ENCODE measurements around the gene NKG7. TPM values are rescaled to one million over a fixed set of nuclear protein-coding genes. Genes with fewer than 3 reads are reported as not detected.
"Not testable (repeated sequence)": the region's sequence is repeated elsewhere in the genome, so short reads cannot be mapped to it uniquely, and the experiment has no call there.

The NKG7 gene
- total RNA-seq, 1 experiment from 2014 or later: not detected

DNA sequence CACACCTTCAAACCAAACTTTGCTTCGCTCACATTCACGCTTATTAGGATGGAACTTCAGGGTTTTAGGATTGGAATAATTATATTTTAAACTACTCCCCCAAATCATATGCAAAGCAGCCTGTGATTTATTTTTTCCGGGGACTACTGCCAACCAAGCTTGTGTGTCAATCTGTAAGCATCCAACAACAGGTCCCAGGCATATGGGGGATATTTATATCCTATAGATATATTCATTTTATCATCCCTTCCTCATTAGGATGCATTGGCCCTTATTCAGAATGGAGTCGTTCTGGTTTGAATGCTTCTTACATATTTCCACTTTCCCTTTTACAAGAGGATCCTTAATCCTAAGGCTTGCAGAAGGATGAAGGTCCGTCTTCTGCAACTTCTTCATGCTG lies 26.8 kb upstream of the NKG7 start:
- no peak overlapping the region for H3K27ac ChIP-seq (ENCODE audit: low read length)
- H4K20me1 ChIP-seq (ENCODE audit: low read length): no peaks in the 10 kb centered on the region
- no TSS peak for BruUV-seq (replicated peaks)
- no peak overlapping the region for H3K4me3 ChIP-seq (ENCODE audit: low read length)
- no peak overlapping the region for H2AFZ ChIP-seq (ENCODE audit: low read length)
- H3K4me1 ChIP-seq (ENCODE audit: insufficient read depth, low read length): peaks cover 13% of the 10 kb centered on the region
- H3K27me3 ChIP-seq (ENCODE audit: low read length): no peaks in the 10 kb centered on the region
- intact Hi-C loops (cut with micrococcal nuclease): loop anchor here (2.0 kb wide), 1 partner anchor 40 kb away; no protein-coding TSS in a partner anchor
- CTCF ChIA-PET: no interaction called here
- no peaks in the 10 kb centered on the region for H3K9me2 ChIP-seq (replicated peaks; ENCODE audit: low read length)
- no peak overlapping the region for H3K9ac ChIP-seq (ENCODE audit: low read length)
- H3K79me2 ChIP-seq (ENCODE audit: low read length): no peaks in the 10 kb centered on the region
- 0 out of 2 replicates have a peak, but pooled peaks cover 4% of the 10 kb centered on the region for H3K36me3 ChIP-seq (ENCODE audit: low read depth, low read length)
- no peaks in the 10 kb centered on the region for H3F3A ChIP-seq (ENCODE audit: low read length, unreplicated experiment)
- DNase-seq: no peak
- POLR2A ChIA-PET (ENCODE audit: unreplicated experiment): interaction anchor here (0.6 kb wide), 1 partner anchor 32 kb away, joined by 4 read pairs; no protein-coding TSS in a partner anchor
- no peak for ATAC-seq
- TF ChIP-seq EZH2 (IDR thresholded peaks at IDR 0.05; ENCODE audit: low read length, unreplicated experiment): no peak
- TF ChIP-seq, protein P1, sequence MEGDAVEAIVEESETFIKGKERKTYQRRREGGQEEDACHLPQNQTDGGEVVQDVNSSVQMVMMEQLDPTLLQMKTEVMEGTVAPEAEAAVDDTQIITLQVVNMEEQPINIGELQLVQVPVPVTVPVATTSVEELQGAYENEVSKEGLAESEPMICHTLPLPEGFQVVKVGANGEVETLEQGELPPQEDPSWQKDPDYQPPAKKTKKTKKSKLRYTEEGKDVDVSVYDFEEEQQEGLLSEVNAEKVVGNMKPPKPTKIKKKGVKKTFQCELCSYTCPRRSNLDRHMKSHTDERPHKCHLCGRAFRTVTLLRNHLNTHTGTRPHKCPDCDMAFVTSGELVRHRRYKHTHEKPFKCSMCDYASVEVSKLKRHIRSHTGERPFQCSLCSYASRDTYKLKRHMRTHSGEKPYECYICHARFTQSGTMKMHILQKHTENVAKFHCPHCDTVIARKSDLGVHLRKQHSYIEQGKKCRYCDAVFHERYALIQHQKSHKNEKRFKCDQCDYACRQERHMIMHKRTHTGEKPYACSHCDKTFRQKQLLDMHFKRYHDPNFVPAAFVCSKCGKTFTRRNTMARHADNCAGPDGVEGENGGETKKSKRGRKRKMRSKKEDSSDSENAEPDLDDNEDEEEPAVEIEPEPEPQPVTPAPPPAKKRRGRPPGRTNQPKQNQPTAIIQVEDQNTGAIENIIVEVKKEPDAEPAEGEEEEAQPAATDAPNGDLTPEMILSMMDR (conservative IDR thresholded peaks at IDR 0.05; ENCODE audit: low read depth, low read length): no peak
- no peak for TF ChIP-seq EZH2phosphoT487 (IDR thresholded peaks at IDR 0.05; ENCODE audit: borderline replicate concordance, low read length)
- no peak overlapping the region for H3K4me2 ChIP-seq (ENCODE audit: low read length)
- peaks cover 6% of the 10 kb centered on the region; the same call in 1 of the 2 replicates for H3K9me3 ChIP-seq (ENCODE audit: low read length)

DNA sequence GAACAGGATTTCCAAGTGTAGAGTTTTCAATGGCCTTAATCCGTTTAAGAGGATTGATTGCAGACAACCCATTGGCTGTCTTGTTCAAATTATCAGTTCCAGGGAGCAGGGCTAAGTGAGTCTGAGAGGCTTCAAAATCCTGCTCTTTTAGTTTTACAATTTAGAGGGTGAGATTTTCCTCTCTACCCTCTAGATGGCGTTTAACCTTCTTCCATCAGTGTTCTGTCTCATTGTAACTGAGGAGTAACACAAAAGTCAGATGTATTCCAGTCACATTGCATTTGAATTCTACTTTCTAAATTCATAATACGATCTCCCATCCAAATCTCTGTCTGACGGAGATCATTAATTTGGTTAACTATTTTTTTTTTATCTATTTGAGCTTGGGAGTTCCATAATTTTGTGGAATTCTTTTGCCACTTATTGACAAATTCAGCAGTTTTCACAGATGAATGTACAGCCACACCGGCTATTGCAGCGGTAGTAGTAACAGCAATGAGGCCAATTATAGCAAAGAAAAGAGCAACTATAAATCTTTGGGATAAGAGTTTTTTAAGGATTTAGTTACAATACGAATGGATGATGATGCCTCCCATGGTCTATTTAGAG lies 25.7 kb upstream of the NKG7 start:
- Histone ChIP-seq H3K9me2 (replicated peaks; ENCODE audit: low read length) (no peaks in the 10 kb centered on the region), H3K9me3 (ENCODE audit: low read length) (peaks cover 6% of the 10 kb centered on the region; the same call in 1 of the 2 replicates), H3K9ac (ENCODE audit: low read length) (no peak overlapping the region), H3K4me1 (ENCODE audit: insufficient read depth, low read length) (peaks cover 18% of the 10 kb centered on the region), H3F3A (ENCODE audit: low read length, unreplicated experiment) (no peaks in the 10 kb centered on the region), H3K4me2 (ENCODE audit: low read length) (no peak overlapping the region), H4K20me1 (ENCODE audit: low read length) (no peaks in the 10 kb centered on the region), H3K36me3 (ENCODE audit: low read depth, low read length) (0 out of 2 replicates have a peak, but pooled peaks cover 4% of the 10 kb centered on the region), H3K27me3 (ENCODE audit: low read length) (no peaks in the 10 kb centered on the region), H2AFZ (ENCODE audit: low read length) (no peak overlapping the region), H3K4me3 (ENCODE audit: low read length) (no peak overlapping the region), H3K27ac (ENCODE audit: low read length) (no peak overlapping the region), H3K79me2 (ENCODE audit: low read length) (no peaks in the 10 kb centered on the region)
- DNase-seq (peak; percentile 59), ATAC-seq (no peak)
- TF ChIP-seq EZH2 (IDR thresholded peaks at IDR 0.05; ENCODE audit: low read length, unreplicated experiment): no peak
- TF ChIP-seq, protein P1 (conservative IDR thresholded peaks at IDR 0.05; ENCODE audit: low read depth, low read length): peak; percentile 81
- TF ChIP-seq EZH2phosphoT487 (IDR thresholded peaks at IDR 0.05; ENCODE audit: borderline replicate concordance, low read length): no peak
- CTCF ChIA-PET: interaction anchor here (0.6 kb wide), 1 partner anchor 25 kb away, joined by 3 read pairs; no protein-coding TSS in a partner anchor
- BruUV-seq (replicated peaks): no TSS peak
- POLR2A ChIA-PET (ENCODE audit: unreplicated experiment): no interaction called here
- intact Hi-C loops (cut with micrococcal nuclease): loop anchor here (2.0 kb wide), 1 partner anchor 41 kb away; no protein-coding TSS in a partner anchor

DNA sequence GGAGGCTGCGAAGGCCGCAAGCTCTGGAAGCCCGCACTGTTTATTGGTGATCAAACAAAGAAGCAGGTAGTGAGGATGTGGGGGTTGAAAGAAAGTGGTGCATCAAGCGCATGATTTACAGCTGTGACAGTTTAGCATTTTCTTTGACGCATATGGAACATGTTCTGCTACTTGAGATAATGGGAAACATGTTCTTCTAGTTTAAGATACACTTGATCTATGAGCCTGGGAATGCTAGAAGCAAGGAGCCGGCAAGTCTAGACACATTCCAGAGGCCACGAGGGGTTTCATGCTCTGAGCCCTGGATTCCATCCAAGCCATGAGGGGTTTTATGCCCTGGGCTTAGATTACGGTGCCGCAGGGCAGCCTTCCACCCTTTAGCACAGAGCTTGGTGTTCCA lies 25.0 kb upstream of the NKG7 start:
- H3K4me2 ChIP-seq (ENCODE audit: low read length); ATAC-seq; H3K79me2 ChIP-seq (ENCODE audit: low read length); POLR2A ChIA-PET (ENCODE audit: unreplicated experiment); H3K27me3 ChIP-seq (ENCODE audit: low read length); H4K20me1 ChIP-seq (ENCODE audit: low read length); intact Hi-C loops (cut with micrococcal nuclease); H3K9me2 ChIP-seq (replicated peaks; ENCODE audit: low read length); H2AFZ ChIP-seq (ENCODE audit: low read length); H3K36me3 ChIP-seq (ENCODE audit: low read depth, low read length); DNase-seq; H3F3A ChIP-seq (ENCODE audit: low read length, unreplicated experiment); BruUV-seq (replicated peaks); CTCF ChIA-PET; H3K9me3 ChIP-seq (ENCODE audit: low read length); H3K9ac ChIP-seq (ENCODE audit: low read length); H3K27ac ChIP-seq (ENCODE audit: low read length); H3K4me3 ChIP-seq (ENCODE audit: low read length): not testable (repeated sequence)
- peaks cover 18% of the 10 kb centered on the region for H3K4me1 ChIP-seq (ENCODE audit: insufficient read depth, low read length)

Data from PC-3 (cell line).